ENCODE data around the gene PSMB2.
A peak's percentile ranks its signal among the peaks of the same experiment; 100 is the strongest.

GRCh38 chr1:35580949-35581388 is 60.4 kb downstream of the PSMB2 start:
- TF ChIP-seq, protein P1, sequence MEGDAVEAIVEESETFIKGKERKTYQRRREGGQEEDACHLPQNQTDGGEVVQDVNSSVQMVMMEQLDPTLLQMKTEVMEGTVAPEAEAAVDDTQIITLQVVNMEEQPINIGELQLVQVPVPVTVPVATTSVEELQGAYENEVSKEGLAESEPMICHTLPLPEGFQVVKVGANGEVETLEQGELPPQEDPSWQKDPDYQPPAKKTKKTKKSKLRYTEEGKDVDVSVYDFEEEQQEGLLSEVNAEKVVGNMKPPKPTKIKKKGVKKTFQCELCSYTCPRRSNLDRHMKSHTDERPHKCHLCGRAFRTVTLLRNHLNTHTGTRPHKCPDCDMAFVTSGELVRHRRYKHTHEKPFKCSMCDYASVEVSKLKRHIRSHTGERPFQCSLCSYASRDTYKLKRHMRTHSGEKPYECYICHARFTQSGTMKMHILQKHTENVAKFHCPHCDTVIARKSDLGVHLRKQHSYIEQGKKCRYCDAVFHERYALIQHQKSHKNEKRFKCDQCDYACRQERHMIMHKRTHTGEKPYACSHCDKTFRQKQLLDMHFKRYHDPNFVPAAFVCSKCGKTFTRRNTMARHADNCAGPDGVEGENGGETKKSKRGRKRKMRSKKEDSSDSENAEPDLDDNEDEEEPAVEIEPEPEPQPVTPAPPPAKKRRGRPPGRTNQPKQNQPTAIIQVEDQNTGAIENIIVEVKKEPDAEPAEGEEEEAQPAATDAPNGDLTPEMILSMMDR (IDR thresholded peaks at IDR 0.05 in 2 of 3, conservative IDR thresholded peaks at IDR 0.05 in 1 of 3; ENCODE audit: borderline replicate concordance in 1 of 3, insufficient read depth in 1 of 3, low read depth in 2 of 3, low read length in 2 of 3), result no peak
- TF ChIP-seq, protein P2, sequence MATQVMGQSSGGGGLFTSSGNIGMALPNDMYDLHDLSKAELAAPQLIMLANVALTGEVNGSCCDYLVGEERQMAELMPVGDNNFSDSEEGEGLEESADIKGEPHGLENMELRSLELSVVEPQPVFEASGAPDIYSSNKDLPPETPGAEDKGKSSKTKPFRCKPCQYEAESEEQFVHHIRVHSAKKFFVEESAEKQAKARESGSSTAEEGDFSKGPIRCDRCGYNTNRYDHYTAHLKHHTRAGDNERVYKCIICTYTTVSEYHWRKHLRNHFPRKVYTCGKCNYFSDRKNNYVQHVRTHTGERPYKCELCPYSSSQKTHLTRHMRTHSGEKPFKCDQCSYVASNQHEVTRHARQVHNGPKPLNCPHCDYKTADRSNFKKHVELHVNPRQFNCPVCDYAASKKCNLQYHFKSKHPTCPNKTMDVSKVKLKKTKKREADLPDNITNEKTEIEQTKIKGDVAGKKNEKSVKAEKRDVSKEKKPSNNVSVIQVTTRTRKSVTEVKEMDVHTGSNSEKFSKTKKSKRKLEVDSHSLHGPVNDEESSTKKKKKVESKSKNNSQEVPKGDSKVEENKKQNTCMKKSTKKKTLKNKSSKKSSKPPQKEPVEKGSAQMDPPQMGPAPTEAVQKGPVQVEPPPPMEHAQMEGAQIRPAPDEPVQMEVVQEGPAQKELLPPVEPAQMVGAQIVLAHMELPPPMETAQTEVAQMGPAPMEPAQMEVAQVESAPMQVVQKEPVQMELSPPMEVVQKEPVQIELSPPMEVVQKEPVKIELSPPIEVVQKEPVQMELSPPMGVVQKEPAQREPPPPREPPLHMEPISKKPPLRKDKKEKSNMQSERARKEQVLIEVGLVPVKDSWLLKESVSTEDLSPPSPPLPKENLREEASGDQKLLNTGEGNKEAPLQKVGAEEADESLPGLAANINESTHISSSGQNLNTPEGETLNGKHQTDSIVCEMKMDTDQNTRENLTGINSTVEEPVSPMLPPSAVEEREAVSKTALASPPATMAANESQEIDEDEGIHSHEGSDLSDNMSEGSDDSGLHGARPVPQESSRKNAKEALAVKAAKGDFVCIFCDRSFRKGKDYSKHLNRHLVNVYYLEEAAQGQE (IDR thresholded peaks at IDR 0.05; ENCODE audit: low read depth), result no peak
- TF ChIP-seq POLR2AphosphoS5 (IDR thresholded peaks at IDR 0.05; ENCODE audit: low read depth, low read length), result no peak
- no peak for TF ChIP-seq TCF7L2 (IDR thresholded peaks at IDR 0.05; ENCODE audit: borderline replicate concordance, extremely low read depth, insufficient read depth, insufficient read length)
- no peak for TF ChIP-seq ZFX (IDR thresholded peaks at IDR 0.05)
- TF ChIP-seq MAX (IDR thresholded peaks at IDR 0.05), result no peak
- TF ChIP-seq POLR2A (IDR thresholded peaks at IDR 0.05; ENCODE audit: borderline replicate concordance, extremely low read depth, insufficient read depth, insufficient read length), result peak; percentile 46
- no peak for TF ChIP-seq EZH2 (IDR thresholded peaks at IDR 0.05)
- no peak for TF ChIP-seq CBX3 (IDR thresholded peaks at IDR 0.05; ENCODE audit: low read depth)
- no peak for TF ChIP-seq ATF3 (IDR thresholded peaks at IDR 0.05)
- TF ChIP-seq YY1 (IDR thresholded peaks at IDR 0.05; ENCODE audit: extremely low read depth, insufficient replicate concordance, low read depth, low read length), result no peak
- no peak for TF ChIP-seq RAD21 (IDR thresholded peaks at IDR 0.05; ENCODE audit: low read depth)
- no peak for TF ChIP-seq ELF1 (IDR thresholded peaks at IDR 0.05; ENCODE audit: borderline replicate concordance, low read depth)
- TF ChIP-seq EGR1 (IDR thresholded peaks at IDR 0.05; ENCODE audit: low read depth), result no peak

Data from HCT116 (cell line).